OCI-LY3 (cell line): ENCODE results near the gene SLCO2A1.
"Not testable (repeated sequence)": the region's sequence is repeated elsewhere in the genome, so short reads cannot be mapped to it uniquely, and the experiment has no call there.

Source experiments
- H2AFZ ChIP-seq: fragments of 200-600, 300-600 bp; shearing (Covaris generic); 2 replicates; pipeline ENCODE4 v1.6.0; 2014; ENCODE audit warnings: antibody characterized with exemption, low read depth, low read length
- H3K27ac ChIP-seq: fragments of 200-600, 300-600 bp; sonication (generic); 2 replicates; pipeline ENCODE4 v1.5.1; 2014; ENCODE audit warnings: mild to moderate bottlenecking, low read length, moderate library complexity, mixed read lengths
- H3K27me3 ChIP-seq: fragments of 200-600, 300-600 bp; sonication (generic); 2 replicates; pipeline ENCODE4 v1.6.1; 2014; ENCODE audit warnings: low read depth, low read length, mixed read lengths
- H3K36me3 ChIP-seq: fragments of 200-600, 300-600 bp; sonication (generic); replicated peaks from 2 replicates; pipeline ENCODE3; 2014; ENCODE audit warnings: low read depth, low read length, mixed read lengths
- H3K4me1 ChIP-seq: fragments of 300-600, 200-600 bp; sonication (generic); 2 replicates; pipeline ENCODE4 v1.6.1; 2014; ENCODE audit warnings: low read length, mixed read lengths
- H3K4me2 ChIP-seq: fragments of 200-600, 300-600 bp; sonication (generic); 2 replicates; pipeline ENCODE4 v1.6.1; 2014; ENCODE audit warnings: low read length, mixed read lengths
- H3K4me3 ChIP-seq: fragments of 300-600, 200-600 bp; sonication (generic); 2 replicates; pipeline ENCODE4 v1.5.1; 2014; ENCODE audit warnings: antibody characterized with exemption, mild to moderate bottlenecking, low read length, moderate library complexity
- H3K79me2 ChIP-seq: fragments of 300-600, 200-600 bp; shearing (Covaris generic); 2 replicates; pipeline ENCODE4 v1.6.1; 2014; ENCODE audit warnings: mild to moderate bottlenecking, low read length, mixed read lengths
- H3K9ac ChIP-seq: fragments of 300-600, 200-600 bp; shearing (Covaris generic); 2 replicates; pipeline ENCODE4 v1.6.0; 2014; ENCODE audit warnings: mild to moderate bottlenecking, low read length, moderate library complexity
- H3K9me3 ChIP-seq: fragments of 200-600, 300-600 bp; shearing (Covaris generic); 2 replicates; pipeline ENCODE4 v1.6.1; 2014; ENCODE audit warnings: low read length, mixed read lengths; ENCODE audit not compliant: insufficient read depth
- H4K20me1 ChIP-seq: fragments of 200-600, 300-600 bp; sonication (generic); 2 replicates; pipeline ENCODE4 v1.6.1; 2016; ENCODE audit warnings: low read length, mixed read lengths; ENCODE audit not compliant: insufficient read depth
- EZH2phosphoT487 ChIP-seq: fragments of 200-600 bp; shearing (Covaris generic); IDR thresholded peaks from 2 replicates; pipeline ENCODE4 v1.6.1; 2018; ENCODE audit warnings: antibody characterized with exemption, mixed run types, low read depth
- TF ChIP-seq, protein P1 (sequence below): fragments of 200-600, 300-600 bp; sonication (generic); IDR thresholded peaks from 2 replicates; pipeline ENCODE4 v1.5.1; 2014; ENCODE audit warnings: antibody characterized with exemption, low read length, low read depth

SLCO2A1 gene

DNA sequence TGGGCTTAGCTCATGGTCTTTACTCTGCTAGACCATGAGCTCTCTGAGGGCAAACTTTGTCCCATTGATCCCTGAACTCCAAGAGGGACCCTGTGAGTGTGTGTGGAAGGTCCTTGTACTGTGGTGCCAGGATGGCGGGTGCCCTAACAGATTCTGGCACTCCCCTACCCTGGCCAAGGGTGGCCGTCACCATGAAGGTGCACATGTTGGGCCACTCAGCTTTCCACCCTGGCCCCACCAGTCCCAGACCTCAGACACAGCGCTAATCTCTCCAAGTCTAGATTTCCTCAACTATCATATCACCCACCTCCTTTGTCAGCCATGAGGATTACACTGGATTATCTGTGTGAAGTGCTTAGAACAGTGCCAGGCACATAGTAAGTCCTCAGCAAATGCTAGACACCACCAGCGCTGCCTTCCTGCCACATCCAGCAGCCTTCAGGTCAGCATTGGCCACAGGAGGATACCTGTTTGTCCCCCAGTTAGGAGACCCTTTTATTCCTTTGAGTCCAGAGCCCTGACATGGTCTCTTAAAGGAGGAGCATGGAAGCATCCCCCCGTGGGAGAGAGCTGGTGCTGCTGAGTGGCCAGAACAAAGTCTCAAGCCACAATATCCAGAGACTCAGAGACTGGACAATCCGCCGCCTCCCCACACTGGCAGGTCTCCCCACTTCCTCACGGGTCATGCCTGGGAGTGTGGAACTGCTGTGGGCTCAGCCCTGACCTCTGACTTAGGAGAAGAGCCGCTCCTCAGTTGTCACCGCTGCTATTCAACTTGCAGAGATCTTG lies 44.5 kb upstream of the SLCO2A1 start:
- no peaks in the 10 kb centered on the region; the same call in 1 of the 2 replicates for H3K27me3 ChIP-seq
- H3K36me3 ChIP-seq = no peaks in the 10 kb centered on the region
- no peaks in the 10 kb centered on the region for H4K20me1 ChIP-seq
- no peaks in the 10 kb centered on the region for H3K79me2 ChIP-seq
- TF ChIP-seq, protein P1, sequence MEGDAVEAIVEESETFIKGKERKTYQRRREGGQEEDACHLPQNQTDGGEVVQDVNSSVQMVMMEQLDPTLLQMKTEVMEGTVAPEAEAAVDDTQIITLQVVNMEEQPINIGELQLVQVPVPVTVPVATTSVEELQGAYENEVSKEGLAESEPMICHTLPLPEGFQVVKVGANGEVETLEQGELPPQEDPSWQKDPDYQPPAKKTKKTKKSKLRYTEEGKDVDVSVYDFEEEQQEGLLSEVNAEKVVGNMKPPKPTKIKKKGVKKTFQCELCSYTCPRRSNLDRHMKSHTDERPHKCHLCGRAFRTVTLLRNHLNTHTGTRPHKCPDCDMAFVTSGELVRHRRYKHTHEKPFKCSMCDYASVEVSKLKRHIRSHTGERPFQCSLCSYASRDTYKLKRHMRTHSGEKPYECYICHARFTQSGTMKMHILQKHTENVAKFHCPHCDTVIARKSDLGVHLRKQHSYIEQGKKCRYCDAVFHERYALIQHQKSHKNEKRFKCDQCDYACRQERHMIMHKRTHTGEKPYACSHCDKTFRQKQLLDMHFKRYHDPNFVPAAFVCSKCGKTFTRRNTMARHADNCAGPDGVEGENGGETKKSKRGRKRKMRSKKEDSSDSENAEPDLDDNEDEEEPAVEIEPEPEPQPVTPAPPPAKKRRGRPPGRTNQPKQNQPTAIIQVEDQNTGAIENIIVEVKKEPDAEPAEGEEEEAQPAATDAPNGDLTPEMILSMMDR = no peak
- no peak for TF ChIP-seq EZH2phosphoT487
- no peak overlapping the region for H2AFZ ChIP-seq
- no peak overlapping the region for H3K9ac ChIP-seq
- H3K9me3 ChIP-seq = no peaks in the 10 kb centered on the region
- no peaks in the 10 kb centered on the region for H3K4me1 ChIP-seq
- no peak overlapping the region for H3K4me2 ChIP-seq
- no peak overlapping the region for H3K27ac ChIP-seq
- H3K4me3 ChIP-seq = no peak overlapping the region

DNA sequence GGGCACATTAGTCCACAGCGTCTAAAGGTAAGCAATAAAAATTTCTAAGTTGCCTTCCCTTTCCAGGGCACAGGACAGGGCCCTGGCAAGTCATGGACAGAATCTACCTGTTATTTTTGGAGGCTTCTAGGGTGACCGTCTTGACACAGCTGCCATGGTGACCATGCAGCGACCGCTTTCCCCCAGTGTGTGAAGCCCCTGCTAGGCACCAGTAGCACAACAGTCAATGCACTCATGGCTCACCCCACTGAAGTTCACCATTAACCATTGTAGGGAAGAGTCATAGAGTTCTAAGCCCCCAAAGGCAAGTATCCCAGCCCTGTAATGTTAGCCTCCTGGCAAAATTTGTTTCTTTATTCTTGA lies 43.8 kb upstream of the SLCO2A1 start:
- no peak overlapping the region for H3K9ac ChIP-seq
- H2AFZ ChIP-seq = no peak overlapping the region
- H3K9me3 ChIP-seq = no peaks in the 10 kb centered on the region
- TF ChIP-seq, protein P1 = no peak
- TF ChIP-seq EZH2phosphoT487 = no peak
- H3K4me1 ChIP-seq = no peaks in the 10 kb centered on the region
- no peaks in the 10 kb centered on the region for H3K79me2 ChIP-seq
- H4K20me1 ChIP-seq = no peaks in the 10 kb centered on the region
- no peak overlapping the region for H3K27ac ChIP-seq
- H3K4me2 ChIP-seq = no peak overlapping the region
- no peak overlapping the region for H3K4me3 ChIP-seq
- no peaks in the 10 kb centered on the region; the same call in 1 of the 2 replicates for H3K27me3 ChIP-seq
- no peaks in the 10 kb centered on the region for H3K36me3 ChIP-seq

DNA sequence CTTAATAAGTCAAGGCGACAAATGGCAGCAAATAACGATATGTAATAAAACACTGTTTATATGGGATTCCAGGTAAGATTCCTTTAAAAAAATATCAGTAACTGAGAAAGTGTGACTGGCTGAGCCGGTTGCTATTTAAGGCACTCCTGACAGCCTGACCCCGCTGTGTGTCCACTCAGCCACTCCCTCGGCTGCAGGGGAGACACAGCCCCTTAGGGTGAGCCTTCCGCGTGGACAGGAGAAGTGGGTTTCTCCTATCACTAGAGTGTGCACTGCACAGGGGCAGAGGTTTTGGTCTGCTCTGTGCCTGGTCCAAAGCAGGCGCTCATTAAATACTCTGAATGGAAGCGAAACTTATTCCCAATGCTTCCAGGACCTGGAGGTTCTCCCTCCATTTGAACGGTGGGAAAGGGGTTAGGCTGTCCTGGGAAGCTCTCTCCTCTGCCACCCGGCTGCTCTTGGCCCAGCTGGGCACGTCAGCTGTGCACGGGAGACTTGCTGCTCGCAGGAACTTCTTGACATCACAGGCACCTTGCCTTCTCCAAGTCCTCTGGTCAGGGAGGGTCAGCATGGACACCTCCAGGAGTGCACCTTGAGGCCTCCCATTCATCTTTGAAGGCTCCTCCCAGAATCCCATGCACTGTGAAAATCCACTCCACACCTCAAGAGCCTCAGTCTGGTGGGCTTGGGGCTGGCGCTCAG lies 43.3 kb upstream of the SLCO2A1 start:
- no peak overlapping the region for H3K27ac ChIP-seq
- no peaks in the 10 kb centered on the region for H3K9me3 ChIP-seq
- H3K4me2 ChIP-seq = no peak overlapping the region
- TF ChIP-seq, protein P1 = no peak
- TF ChIP-seq EZH2phosphoT487 = no peak
- no peaks in the 10 kb centered on the region for H4K20me1 ChIP-seq
- H3K27me3 ChIP-seq = no peaks in the 10 kb centered on the region; the same call in 1 of the 2 replicates
- H2AFZ ChIP-seq = no peak overlapping the region
- no peaks in the 10 kb centered on the region for H3K36me3 ChIP-seq
- no peak overlapping the region for H3K9ac ChIP-seq
- no peaks in the 10 kb centered on the region for H3K4me1 ChIP-seq
- H3K4me3 ChIP-seq = no peak overlapping the region
- no peaks in the 10 kb centered on the region for H3K79me2 ChIP-seq

DNA sequence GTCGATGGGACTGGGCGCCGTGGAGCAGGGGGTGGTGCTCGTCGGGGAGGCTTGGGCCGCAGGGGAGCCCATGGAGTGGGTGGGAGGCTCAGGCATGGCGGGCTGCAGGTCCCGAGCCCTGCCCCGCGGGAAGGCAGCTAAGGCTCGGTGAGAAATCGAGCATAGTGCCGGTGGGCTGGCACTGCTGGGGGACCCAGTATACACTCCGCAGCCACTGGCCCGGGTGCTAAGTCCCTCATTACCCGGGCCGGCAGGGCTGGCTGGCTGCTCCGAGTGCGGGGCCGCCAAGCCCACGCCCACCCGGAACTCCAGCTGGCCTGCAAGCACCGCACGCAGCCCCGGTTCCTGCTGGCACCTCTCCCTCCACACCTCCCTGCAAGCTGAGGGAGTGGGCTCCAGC lies 40.6 kb upstream of the SLCO2A1 start:
- not testable (repeated sequence) for H3K27ac ChIP-seq

More for the DNA sequence above, 40.6 kb upstream of the SLCO2A1 start:
- H2AFZ ChIP-seq, H3K4me3 ChIP-seq, H3K27me3 ChIP-seq, H3K9me3 ChIP-seq, H3K79me2 ChIP-seq, H4K20me1 ChIP-seq, H3K4me1 ChIP-seq, H3K36me3 ChIP-seq, H3K4me2 ChIP-seq, H3K9ac ChIP-seq: not testable (repeated sequence)
